ENCODE measurements around the gene TOB1. TPM values are rescaled to one million over a fixed set of nuclear protein-coding genes. Genes with fewer than 3 reads are reported as not detected.

Gene TOB1
- 114 TPM in 2 replicates for total RNA-seq (2022)
- Bru-seq, nascent RNA: percentile 99 among the genes with signal in this experiment
- BruChase-seq, experiment 1, labeled RNA remaining after a 2-hour chase: percentile 99 among the genes with signal in this experiment
- BruChase-seq, experiment 2, labeled RNA remaining after a 6-hour chase: percentile 95 among the genes with signal in this experiment
- long read RNA-seq, transcript TOB1-203 (2 exons, 889 nt): minor isoform, 6 of 91 reads
- long read RNA-seq, transcript TOB1-202 (2 exons, 2,229 nt): major isoform, 71 of 91 reads
- long read RNA-seq, partial matches to known transcripts: 2 of 91 reads
- long read RNA-seq, other reads (novel, unspliced or antisense): 12 of 91 reads

GRCh38 chr17:50866261-50866949 lies at the start of gene TOB1:
TOB1 (minus strand) TSS chr17:50866354; CDS start chr17:50864017, 2,337 bp downstream.
- Mint-ChIP-seq H3K36me3 (ENCODE audit: insufficient read depth, unreplicated experiment) (peaks cover 61% of the 10 kb centered on the region), H3K4me1 (ENCODE audit: low read depth, unreplicated experiment) (peaks cover 23% of the 10 kb centered on the region), H3K4me3 (ENCODE audit: unreplicated experiment) (peak within 1 kb of the TSS; percentile 79), H3K27ac (ENCODE audit: unreplicated experiment) (peak within 1 kb of the TSS; percentile 95), H3K9me3 (ENCODE audit: unreplicated experiment) (no peaks in the 10 kb centered on the region), H3K27me3 (ENCODE audit: insufficient read depth, unreplicated experiment) (no peaks in the 10 kb centered on the region)
- intact Hi-C loops (cut with micrococcal nuclease; ENCODE audit: unreplicated experiment): loop anchor here (5.0 kb wide), 2 partner anchors 286 to 301 kb away; partner anchors contain the start of genes NME1 and NME2
- Histone ChIP-seq H3K4me3 (ENCODE audit: low read depth, low read length) (peak within 1 kb of the TSS; percentile 96), H3K27me3 (replicated peaks; ENCODE audit: control insufficient read depth, insufficient read depth, low read length) (no peaks in the 10 kb centered on the region), H3K4me1 (peaks cover 15% of the 10 kb centered on the region), H3K9me3 (no peaks in the 10 kb centered on the region), H3K36me3 (ENCODE audit: control insufficient read depth, insufficient read depth, low read length) (peaks cover 7% of the 10 kb centered on the region)
- TF ChIP-seq CTCF (IDR thresholded peaks at IDR 0.05; ENCODE audit: insufficient read depth in 1 of 2, low read depth in 1 of 2, low read length in 1 of 2, severe bottlenecking in 1 of 2, unreplicated experiment in 1 of 2): no peak
- POLR2A ChIA-PET: interaction anchor here (0.5 to 5.6 kb wide), 65 partner anchors 8 to 1452 kb away, joined by 3 to 296 read pairs (median 7); partner anchors contain the start of genes CACNA1G, LUC7L3, PHB1 and SPAG9
- BruUV-seq (replicated peaks): no TSS peak
- CTCF ChIA-PET: interaction anchor here (0.5 to 4.0 kb wide), 19 partner anchors 14 to 281 kb away, joined by 3 to 40 read pairs (median 7); no protein-coding TSS in a partner anchor
- peak; percentile 100 for DNase-seq

GRCh38 chr17:50914505-50915063 lies 48.4 kb upstream of the TOB1 start:
- no peaks in the 10 kb centered on the region for H3K27me3 ChIP-seq (replicated peaks; ENCODE audit: control insufficient read depth, insufficient read depth, low read length)
- CTCF ChIA-PET: interaction anchor here (0.8 to 1.5 kb wide), 6 partner anchors 9 to 62 kb away, joined by 3 to 8 read pairs (median 5); no protein-coding TSS in a partner anchor
- H3K4me3 Mint-ChIP-seq (ENCODE audit: unreplicated experiment): no peak overlapping the region
- no peak overlapping the region for H3K4me3 ChIP-seq (ENCODE audit: low read depth, low read length)
- no peaks in the 10 kb centered on the region for H3K9me3 ChIP-seq
- DNase-seq: no peak
- H3K27me3 Mint-ChIP-seq (ENCODE audit: insufficient read depth, unreplicated experiment): no peaks in the 10 kb centered on the region
- intact Hi-C loops (cut with micrococcal nuclease; ENCODE audit: unreplicated experiment): loop anchor here (1.0 to 2.0 kb wide), 2 partner anchors 9 to 30 kb away; no protein-coding TSS in a partner anchor
- no peak for TF ChIP-seq CTCF (IDR thresholded peaks at IDR 0.05; ENCODE audit: insufficient read depth in 1 of 2, low read depth in 1 of 2, low read length in 1 of 2, severe bottlenecking in 1 of 2, unreplicated experiment in 1 of 2)
- no TSS peak for BruUV-seq (replicated peaks)
- H3K36me3 Mint-ChIP-seq (ENCODE audit: insufficient read depth, unreplicated experiment): peaks cover 6% of the 10 kb centered on the region
- POLR2A ChIA-PET: interaction anchor here (0.6 to 1.7 kb wide), 5 partner anchors 28 to 62 kb away, joined by 3 to 28 read pairs (median 4); partner anchors contain the start of gene TOB1
- peaks cover 41% of the 10 kb centered on the region for H3K4me1 ChIP-seq
- peaks cover 41% of the 10 kb centered on the region for H3K4me1 Mint-ChIP-seq (ENCODE audit: low read depth, unreplicated experiment)
- no peaks in the 10 kb centered on the region for H3K36me3 ChIP-seq (ENCODE audit: control insufficient read depth, insufficient read depth, low read length)
- H3K9me3 Mint-ChIP-seq (ENCODE audit: unreplicated experiment): no peaks in the 10 kb centered on the region
- peak overlapping the region; percentile 39 for H3K27ac Mint-ChIP-seq (ENCODE audit: unreplicated experiment)

GRCh38 chr17:50913120-50913519 lies 47.0 kb upstream of the TOB1 start:
- TF ChIP-seq CTCF (IDR thresholded peaks at IDR 0.05; ENCODE audit: insufficient read depth in 1 of 2, low read depth in 1 of 2, low read length in 1 of 2, severe bottlenecking in 1 of 2, unreplicated experiment in 1 of 2): no peak
- H3K36me3 Mint-ChIP-seq (ENCODE audit: insufficient read depth, unreplicated experiment): peaks cover 6% of the 10 kb centered on the region
- H3K27me3 ChIP-seq (replicated peaks; ENCODE audit: control insufficient read depth, insufficient read depth, low read length): no peaks in the 10 kb centered on the region
- H3K4me3 ChIP-seq (ENCODE audit: low read depth, low read length): no peak overlapping the region
- H3K9me3 ChIP-seq: no peaks in the 10 kb centered on the region
- peaks cover 45% of the 10 kb centered on the region for H3K4me1 ChIP-seq
- POLR2A ChIA-PET: interaction anchor here (2.9 kb wide), 1 partner anchor 48 kb away, joined by 22 read pairs; the partner anchor contains the start of gene TOB1
- CTCF ChIA-PET: interaction anchor here (0.7 kb wide), 1 partner anchor 9 kb away, joined by 3 read pairs; no protein-coding TSS in a partner anchor
- no peaks in the 10 kb centered on the region for H3K36me3 ChIP-seq (ENCODE audit: control insufficient read depth, insufficient read depth, low read length)
- no peaks in the 10 kb centered on the region for H3K27me3 Mint-ChIP-seq (ENCODE audit: insufficient read depth, unreplicated experiment)
- H3K4me3 Mint-ChIP-seq (ENCODE audit: unreplicated experiment): no peak overlapping the region
- peaks cover 45% of the 10 kb centered on the region for H3K4me1 Mint-ChIP-seq (ENCODE audit: low read depth, unreplicated experiment)
- DNase-seq: no peak
- no peaks in the 10 kb centered on the region for H3K9me3 Mint-ChIP-seq (ENCODE audit: unreplicated experiment)
- no peak overlapping the region for H3K27ac Mint-ChIP-seq (ENCODE audit: unreplicated experiment)
- intact Hi-C loops (cut with micrococcal nuclease; ENCODE audit: unreplicated experiment): no loop called here
- no TSS peak for BruUV-seq (replicated peaks)

Data from Caco-2 (cell line).